Activated CD8-positive, alpha-beta memory T cell treated with anti-CD3 and anti-CD28 coated beads for 4 hours (primary cell): Measurements from ENCODE around the gene GPX1.
"Not testable (repeated sequence)": the region's sequence is repeated elsewhere in the genome, so short reads cannot be mapped to it uniquely, and the experiment has no call there.

ENCODE experiments used
- DNase-seq, 2 donors: peaks; one replicate each; pipeline ENCODE4 v3.0.0-alpha.2; 2020; ENCODE audit warnings: low read depth in 2 of 2

GPX1 gene

GRCh38 chr3:49358217-49358883, at the start of gene GPX1:
TSS of gene GPX1 (minus strand) at chr3:49358353. CDS start at chr3:49358278, 75 bp downstream.
- DNase-seq: peak; percentile 41 to 44

DNA sequence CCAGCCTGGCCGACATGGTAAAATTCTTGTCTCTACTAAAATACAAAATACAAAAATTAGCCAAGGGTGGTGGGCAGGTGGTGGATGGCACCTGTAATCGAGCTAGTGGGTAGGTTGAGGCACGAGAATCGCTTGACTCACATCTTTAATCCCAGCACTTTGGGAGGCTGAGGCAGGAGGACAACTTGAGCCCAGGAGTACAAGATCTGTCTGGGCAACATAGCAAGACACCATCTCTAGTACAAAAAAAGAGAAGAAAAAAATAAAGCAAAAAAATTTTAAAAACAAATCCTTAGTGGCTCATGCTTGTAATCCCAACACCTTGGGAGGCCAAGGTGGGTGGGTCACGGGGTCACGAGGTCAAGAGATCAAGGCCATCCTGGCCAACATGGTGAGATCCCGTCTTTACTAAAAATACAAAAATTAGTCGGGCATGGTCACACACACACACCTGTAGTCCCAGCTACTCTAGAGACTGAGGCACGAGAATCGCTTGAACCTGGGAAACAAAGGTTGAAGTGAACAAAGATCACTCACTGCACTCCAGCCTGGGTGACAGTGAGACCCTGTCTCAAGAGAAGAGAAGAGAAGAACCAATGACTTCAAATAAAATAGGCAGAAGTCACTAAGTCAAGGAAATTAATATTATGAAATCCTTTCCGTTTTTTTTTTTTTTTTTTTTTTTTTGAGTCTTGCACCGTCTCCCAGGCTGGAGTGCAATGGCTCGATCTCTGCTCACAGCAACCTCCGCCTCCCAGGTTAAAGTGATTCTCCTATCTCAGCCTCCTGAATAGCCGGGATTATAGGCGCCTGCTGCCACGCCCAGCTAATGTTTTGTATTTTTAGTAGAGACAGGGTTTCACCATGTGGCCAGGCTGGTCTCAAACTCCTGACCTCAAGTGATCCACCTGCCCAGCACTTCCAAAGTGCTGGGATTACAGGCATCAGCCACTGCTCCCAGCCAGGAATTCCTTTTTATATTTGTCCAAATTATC, 48.7 kb upstream of the GPX1 start:
- no peak for DNase-seq

GRCh38 chr3:49405570-49405969, 47.4 kb upstream of the GPX1 start:
- not testable (repeated sequence) for DNase-seq

- DNase-seq: no peak
These were observed 45.7 kb upstream of the GPX1 start for GRCh38 chr3:49403891-49404290.

- DNase-seq: no peak
These were observed 43.6 kb upstream of the GPX1 start for GRCh38 chr3:49401766-49402165.

- DNase-seq: no peak
These were observed 41.3 kb upstream of the GPX1 start for GRCh38 chr3:49399461-49399860.

GRCh38 chr3:49397470-49397869, 39.3 kb upstream of the GPX1 start:
- no peak for DNase-seq

GRCh38 chr3:49391310-49391709, 33.2 kb upstream of the GPX1 start:
- DNase-seq: not testable (repeated sequence)

GRCh38 chr3:49389297-49389696, 31.1 kb upstream of the GPX1 start:
- no peak for DNase-seq

DNA sequence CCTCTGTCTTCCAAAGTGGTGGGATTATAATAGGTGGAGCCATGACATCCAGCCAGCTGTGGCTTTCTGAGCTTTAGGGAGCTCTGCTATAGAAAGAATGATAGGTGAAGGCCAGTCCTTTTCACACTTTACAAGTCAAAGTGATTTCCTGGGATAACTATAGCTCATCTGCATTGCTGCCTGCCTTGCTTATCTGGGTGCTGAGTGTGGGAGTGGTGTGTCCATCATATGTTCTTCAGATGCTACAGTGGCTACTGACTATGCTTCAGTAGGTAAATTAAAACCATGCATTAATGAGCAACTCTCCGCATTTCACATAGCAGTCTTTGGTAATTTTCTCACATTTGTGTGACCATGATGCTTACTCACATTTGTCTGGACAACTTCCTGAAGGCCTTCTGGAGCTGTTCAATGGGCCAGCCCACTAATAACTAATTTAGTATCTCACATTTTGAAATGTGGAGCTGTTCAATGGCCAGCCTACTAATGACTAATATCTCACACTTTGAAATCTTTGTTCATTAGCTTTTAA, 30.2 kb upstream of the GPX1 start:
- DNase-seq: no peak

DNA sequence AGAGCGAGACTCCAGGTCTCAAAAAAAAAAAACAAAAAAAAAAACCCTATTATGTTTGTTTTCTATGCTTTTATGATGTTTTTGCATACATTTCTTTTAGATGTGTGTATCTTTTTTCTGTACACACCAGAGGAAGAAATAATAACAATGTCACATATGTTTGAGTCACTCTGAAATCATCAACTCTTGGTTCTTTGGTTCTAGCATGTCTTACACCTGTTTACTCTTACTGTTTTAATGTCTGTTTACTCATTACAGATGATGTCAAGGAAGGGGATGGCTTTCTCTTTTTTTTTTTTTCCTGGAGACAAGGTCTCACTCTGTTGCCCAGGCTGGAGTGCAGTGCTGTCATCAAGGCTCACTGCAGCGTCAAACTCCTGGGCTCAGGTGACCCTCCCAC, 29.6 kb upstream of the GPX1 start:
- DNase-seq: no peak

DNA sequence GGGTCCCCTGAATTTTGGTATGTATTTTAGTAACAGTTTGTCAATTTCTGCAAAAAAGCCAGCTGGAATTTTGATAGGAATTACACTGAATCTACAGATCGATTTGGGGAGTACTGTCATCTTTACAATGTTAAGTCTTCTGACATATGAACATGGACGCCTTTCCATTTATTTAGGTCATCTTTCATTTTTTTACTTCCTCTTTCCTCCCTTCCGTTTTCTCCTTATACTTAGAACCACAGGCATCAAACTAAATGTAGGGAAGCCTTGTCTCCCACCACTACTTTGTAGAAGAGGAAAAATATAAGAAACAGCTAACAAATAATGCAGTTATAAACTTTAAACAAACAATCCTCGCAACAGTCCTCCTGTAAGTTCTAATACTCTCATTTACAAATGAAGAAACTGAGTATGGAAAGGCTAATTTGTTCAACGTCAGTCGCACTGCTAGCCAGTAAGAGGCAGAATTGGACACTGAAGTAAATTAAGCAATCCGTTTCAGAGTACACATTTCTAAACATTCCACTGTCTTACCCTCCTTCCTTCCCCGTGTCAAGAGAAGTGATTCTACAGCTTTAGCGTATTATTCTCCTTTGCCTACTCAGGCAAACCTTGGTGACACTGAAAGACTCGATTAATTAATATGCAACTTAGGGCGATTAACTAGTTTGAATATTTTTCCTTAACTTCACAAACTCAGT, 28.1 kb upstream of the GPX1 start:
- DNase-seq: no peak

GRCh38 chr3:49385617-49386016, 27.5 kb upstream of the GPX1 start:
- no peak for DNase-seq

DNA sequence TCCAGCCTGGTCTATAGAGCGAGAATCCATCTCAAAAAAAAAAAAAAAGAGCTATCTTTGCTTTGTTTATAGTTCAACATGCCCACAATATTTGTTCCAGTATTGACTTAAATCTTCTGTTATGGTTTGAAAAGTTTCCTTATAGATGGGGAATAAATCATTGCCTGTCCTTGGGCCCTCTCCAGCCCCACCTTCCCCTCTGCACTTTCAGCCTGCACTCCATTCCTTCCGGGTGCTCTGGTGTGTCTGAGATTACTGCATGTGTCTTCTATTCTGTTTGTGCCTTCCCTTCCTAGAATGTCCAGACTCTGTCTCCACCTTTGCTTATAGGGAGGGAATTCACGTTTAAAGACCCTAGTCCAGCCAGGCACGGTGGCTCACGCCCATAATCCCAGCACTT, 25.2 kb upstream of the GPX1 start:
- DNase-seq: no peak

DNA sequence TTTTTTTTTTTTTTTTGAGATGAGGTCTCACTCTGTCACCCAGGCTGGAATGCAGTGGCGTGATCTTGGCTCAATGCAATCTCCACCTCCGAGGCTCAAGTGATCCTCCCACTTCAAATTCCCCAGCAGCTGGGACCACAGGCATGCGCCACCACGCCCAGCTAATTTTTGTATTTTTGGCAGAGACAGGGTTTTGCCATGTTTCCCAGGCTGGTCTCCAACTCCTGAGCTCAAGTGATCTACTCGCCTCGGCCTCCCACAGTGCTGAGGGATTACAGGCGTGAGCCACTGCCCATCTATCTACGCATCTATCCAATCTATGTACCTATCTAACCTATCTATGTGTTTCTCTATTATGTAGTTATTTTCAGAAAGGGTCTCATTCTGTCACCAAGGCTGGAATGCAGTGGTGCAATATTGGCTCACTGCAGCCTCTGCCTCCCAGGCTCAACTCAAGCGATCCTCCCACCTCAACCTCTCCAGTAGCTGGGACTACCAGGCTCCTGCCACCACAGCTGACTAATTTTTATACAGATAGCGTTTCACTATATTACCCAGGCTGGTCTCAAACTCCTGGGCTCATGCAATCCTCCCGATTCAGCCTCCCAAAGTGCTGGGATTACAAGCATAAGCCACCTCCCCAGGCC, 20.2 kb upstream of the GPX1 start:
- DNase-seq: no peak

- peak; percentile 27 to 45 for DNase-seq
These were observed 19.3 kb upstream of the GPX1 start for GRCh38 chr3:49377483-49377882.

DNA sequence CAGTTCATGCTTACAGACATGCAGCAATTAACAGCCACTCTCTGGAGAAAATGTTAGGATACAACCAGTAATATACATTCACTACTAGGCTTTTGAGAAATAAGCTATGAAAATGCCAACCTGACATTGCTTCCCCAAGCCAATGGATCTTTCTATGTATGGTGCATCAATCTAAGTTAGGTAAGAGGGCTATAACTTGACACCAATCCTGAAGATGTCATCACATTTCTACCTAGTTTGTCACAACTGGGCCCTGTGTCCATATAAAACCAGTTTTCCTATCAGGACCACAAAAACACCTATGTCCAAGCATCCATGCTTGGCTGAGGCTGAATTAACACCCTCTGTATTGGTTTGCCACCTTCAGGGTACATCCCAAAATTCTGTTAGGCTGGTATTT, 13.8 kb upstream of the GPX1 start:
- DNase-seq: no peak

- DNase-seq: no peak
These were observed 12.6 kb upstream of the GPX1 start for GRCh38 chr3:49370585-49371290.

- DNase-seq: no peak
These were observed 4.4 kb upstream of the GPX1 start for GRCh38 chr3:49362561-49362960.

GRCh38 chr3:49359623-49360022, 1.5 kb upstream of the GPX1 start:
- no peak for DNase-seq

- DNase-seq: no peak
These were observed 702 bp upstream of the GPX1 start for GRCh38 chr3:49358884-49359225.
